HepG2 (cell line): ENCODE data around the gene EGFLAM. TPM values are rescaled to one million over a fixed set of nuclear protein-coding genes. Genes with fewer than 3 reads are reported as not detected.

Experiments used
- AGO1 ChIP-seq: fragments of 200-400 bp; formaldehyde crosslinking; IDR thresholded peaks from 2 replicates; pipeline ENCODE4 v1.6.1; 2017; ENCODE audit warnings: mild to moderate bottlenecking, low read depth, low read length, moderate library complexity; ENCODE audit not compliant: poor library complexity, severe bottlenecking
- ARNT ChIP-seq: fragments of 450-650 bp; IDR thresholded peaks from 2 replicates; pipeline ENCODE4 v1.6.1; 2017
- ATF4 ChIP-seq, 2 experiments: fragments of 450-650 bp in 1 of 2; sonication (generic) in 1 of 2; formaldehyde crosslinking; IDR thresholded peaks; 2 replicates each; pipeline versions ENCODE4 v1.5.0 to v1.8.0; 2020 to 2022; ENCODE audit warnings: mild to moderate bottlenecking in 1 of 2, missing genetic modification reagents in 1 of 2
- CCDC6 ChIP-seq: sonication (generic); formaldehyde crosslinking; IDR thresholded peaks from 2 replicates; pipeline ENCODE4 v1.8.1; 2022; ENCODE audit warnings: mild to moderate bottlenecking, missing genetic modification reagents, moderate library complexity
- EP300 ChIP-seq, 3 experiments: sonication (generic) in 1 of 3; formaldehyde crosslinking in 1 of 3; IDR thresholded peaks; 2 replicates each; pipeline versions ENCODE4 v1.5.1 to v1.6.1; 2011 to 2020; ENCODE audit warnings: low read depth in 2 of 3, low read length in 2 of 3, borderline replicate concordance in 1 of 3, improper control_type of control experiment in 1 of 3, mild to moderate bottlenecking in 1 of 3, missing genetic modification reagents in 1 of 3, moderate library complexity in 1 of 3
- FOXP1 ChIP-seq, 2 experiments: fragments of 450-650 bp in 1 of 2; IDR thresholded peaks; 2 replicates each; pipeline ENCODE4 v1.6.1; 2017 to 2018; ENCODE audit warnings: antibody characterized with exemption in 1 of 2
- FOXP4 ChIP-seq: sonication (generic); formaldehyde crosslinking; IDR thresholded peaks from 2 replicates; pipeline ENCODE4 v1.4.0; 2020; ENCODE audit warnings: missing genetic modification reagents
- GFI1 ChIP-seq: sonication (generic); formaldehyde crosslinking; IDR thresholded peaks from 2 replicates; pipeline ENCODE4 v1.5.0; 2020; ENCODE audit warnings: missing genetic modification reagents, mild to moderate bottlenecking, borderline replicate concordance
- HNF1A ChIP-seq, 2 experiments: sonication (generic) in 1 of 2; formaldehyde crosslinking in 1 of 2; IDR thresholded peaks; 2 replicates each; pipeline versions ENCODE4 v1.4.0 to v1.6.1; 2016 to 2020; ENCODE audit warnings: borderline replicate concordance in 1 of 2, low read depth in 1 of 2, mild to moderate bottlenecking in 1 of 2, missing genetic modification reagents in 1 of 2
- NFE2L1 ChIP-seq: sonication (generic); formaldehyde crosslinking; IDR thresholded peaks from 2 replicates; pipeline ENCODE4 v1.4.0; 2020; ENCODE audit warnings: missing genetic modification reagents, mild to moderate bottlenecking, borderline replicate concordance
- PRDM4 ChIP-seq: sonication (generic); formaldehyde crosslinking; IDR thresholded peaks from 2 replicates; pipeline ENCODE4 v1.9.0; 2021; ENCODE audit warnings: missing genetic modification reagents, borderline replicate concordance
- SETDB1 ChIP-seq: sonication (generic); formaldehyde crosslinking; IDR thresholded peaks from 2 replicates; pipeline ENCODE4 v1.5.1; 2020; ENCODE audit warnings: missing genetic modification reagents, mild to moderate bottlenecking, borderline replicate concordance
- SMC3 ChIP-seq: IDR thresholded peaks from 2 replicates; pipeline ENCODE4 v1.6.1; 2011; ENCODE audit warnings: low read length, improper control_type of control experiment
- SNAI1 ChIP-seq: sonication (generic); formaldehyde crosslinking; IDR thresholded peaks from 2 replicates; pipeline ENCODE4 v1.5.0; 2020; ENCODE audit warnings: mild to moderate bottlenecking, missing genetic modification reagents, borderline replicate concordance
- TOPORS ChIP-seq: sonication (generic); formaldehyde crosslinking; IDR thresholded peaks from 2 replicates; pipeline ENCODE4 v1.8.0; 2023; ENCODE audit warnings: mild to moderate bottlenecking, missing genetic modification reagents
- ZBTB2 ChIP-seq: sonication (generic); formaldehyde crosslinking; IDR thresholded peaks from 2 replicates; pipeline ENCODE4 v1.8.0; 2022; ENCODE audit warnings: low read depth, missing genetic modification reagents
- ZNF180 ChIP-seq: sonication (generic); formaldehyde crosslinking; IDR thresholded peaks from 2 replicates; pipeline ENCODE4 v1.4.0; 2020; ENCODE audit warnings: low read depth, missing genetic modification reagents, borderline replicate concordance
- polyA plus RNA-seq, 8 experiments: library from polyadenylated mRNA; depleted of rRNA in 3 of 8; stranded (reverse) in 7 of 8; unstranded in 1 of 8; fragments of >200 nt; fragmentation: Illumina TruSeq in 4 of 8; extraction: Trizol in 4 of 8; gene quantifications; 2 replicates each; pipeline versions ENCODE4 v1.2.1 to v1.2.3, GENCODE V29; 2011 to 2016; ENCODE audit warnings: low read depth in 4 of 8, missing spikeins in 1 of 8, mixed read lengths in 1 of 8; ENCODE audit not compliant: insufficient read depth in 1 of 8
- total RNA-seq, 5 experiments: library from RNA; depleted of rRNA; stranded (reverse); fragments of >200 nt; fragmentation: Illumina TruSeq; extraction: Trizol; gene quantifications; 2 replicates each; pipeline ENCODE4 v1.2.3, GENCODE V29; 2016; ENCODE audit warnings: low read depth in 1 of 5

EGFLAM gene
- total and polyA plus RNA-seq, 2 of the 13 experiments (the other 11 are each of a cell fraction or from before 2014, with no cell fraction given): not detected

GRCh38 chr5:38338455-38338854 is 80.1 kb downstream of the EGFLAM start (continued):
- no peak for TF ChIP-seq PRDM4
- no peak for TF ChIP-seq ZNF180 (CRISPR knock-in tag)
- no peak for TF ChIP-seq SETDB1
- TF ChIP-seq ZBTB2 (CRISPR knock-in tag): no peak
- no peak for TF ChIP-seq ARNT
- TF ChIP-seq SMC3: no peak
- no peak for TF ChIP-seq NFE2L1
- TF ChIP-seq AGO1: no peak
- peak in 1 of 2 experiments; percentile 20; a peak in 1 of 4 replicates for TF ChIP-seq EP300 (IDR thresholded peaks at IDR 0.05; ENCODE audit: low read depth in 2 of 2, low read length in 2 of 2)
- TF ChIP-seq EP300 (CRISPR knock-in tag; IDR thresholded peaks at IDR 0.05; ENCODE audit: borderline replicate concordance): no peak; the same call in 1 of the 2 replicates
- peak; percentile 54; the same call in 1 of the 2 replicates for TF ChIP-seq GFI1 (CRISPR knock-in tag)
- peak; percentile 43; the same call in 1 of the 2 replicates for TF ChIP-seq FOXP4
- peak; percentile 48; the same call in 1 of the 2 replicates for TF ChIP-seq CCDC6 (CRISPR knock-in tag)
- TF ChIP-seq ATF4 (CRISPR knock-in tag; IDR thresholded peaks at IDR 0.05): peak in 1 of 2 experiments; percentile 60; a peak in 1 of 4 replicates
- no peak for TF ChIP-seq HNF1A (IDR thresholded peaks at IDR 0.05; ENCODE audit: low read depth)
- TF ChIP-seq HNF1A (CRISPR knock-in tag; IDR thresholded peaks at IDR 0.05; ENCODE audit: borderline replicate concordance): no peak
- TF ChIP-seq SNAI1 (CRISPR knock-in tag): no peak
- no peak for TF ChIP-seq TOPORS (CRISPR knock-in tag)
- TF ChIP-seq FOXP1 (IDR thresholded peaks at IDR 0.05): no peak
- peak; percentile 30; the same call in 1 of the 2 replicates for TF ChIP-seq FOXP1 (CRISPR knock-in tag; IDR thresholded peaks at IDR 0.05)
